A549 (cell line): Measurements from ENCODE around the gene FXYD7. TPM values are rescaled to one million over a fixed set of nuclear protein-coding genes. Genes with fewer than 3 reads are reported as not detected.
A peak's percentile ranks its signal among the peaks of the same experiment; 100 is the strongest.

Experiments used
- ATAC-seq, 2 experiments: fragments of 200-7000 bp in 1 of 2; fragments of >200 bp in 1 of 2; cut with Nextera tagmentation in 1 of 2; cut with Tn5 transposase in 1 of 2; 3 replicates each; pipeline versions ENCODE4 v1.8.0 to v1.9.1; 2018 to 2020; ENCODE audit warnings: mild to moderate bottlenecking in 1 of 2, moderate library complexity in 1 of 2
- CTCF ChIA-PET: fragments of 300-600 bp; sonication (Branson Sonifier 250); formaldehyde crosslinking; extraction: SDS; loops from one replicate; lab custom pipeline; 2021; ENCODE audit warnings: antibody characterized with exemption, inconsistent platforms; lab: Yijun Ruan, JAX
- POLR2A ChIA-PET: fragments of 350-600 bp; formaldehyde crosslinking; extraction: SDS; loops from one replicate; lab custom pipeline; 2021; ENCODE audit warnings: antibody characterized with exemption, inconsistent platforms; lab: Yijun Ruan, JAX
- DNase-seq, 2 experiments: peaks; one replicate each; pipeline versions ENCODE4 v3.0.0 to v3.0.0-alpha.2; 2011 to 2016; ENCODE audit warnings: low read depth in 1 of 2, low spot score in 1 of 2
- FAIRE-seq: peaks from 2 replicates; lab custom pipeline; 2011; peaks lifted over from hg19 to GRCh38; lab: Jason Lieb, UNC
- H3K27ac ChIP-seq, 2 experiments: fragments of >200 bp; sonication (Bioruptor Twin); formaldehyde crosslinking; 3 replicates each; pipeline ENCODE4 v1.5.1; 2016 to 2017
- H3K4me1 ChIP-seq: fragments of >200 bp; sonication (Bioruptor Twin); formaldehyde crosslinking; 3 replicates; pipeline ENCODE4 v1.6.1; 2016
- H3K4me2 ChIP-seq: fragments of >200 bp; sonication (Bioruptor Twin); formaldehyde crosslinking; 3 replicates; pipeline ENCODE4 v1.6.1; 2016
- H3K4me3 ChIP-seq: fragments of >200 bp; sonication (Bioruptor Twin); formaldehyde crosslinking; 3 replicates; pipeline ENCODE4 v1.5.1; 2016
- H3K9me3 ChIP-seq: fragments of >200 bp; sonication (Bioruptor Twin); formaldehyde crosslinking; 3 replicates; pipeline ENCODE4 v1.6.1; 2016
- CBX8 ChIP-seq: fragments of 200-600 bp; sonication (generic); IDR thresholded peaks from 2 replicates; pipeline ENCODE4 v1.6.1; 2016
- CHD4 ChIP-seq: fragments of 200-600 bp; sonication (generic); IDR thresholded peaks from 2 replicates; pipeline ENCODE4 v1.6.1; 2016; ENCODE audit warnings: antibody characterized with exemption, mild to moderate bottlenecking, borderline replicate concordance
- CTCF ChIP-seq: fragments of >200 bp; sonication (Bioruptor Twin); formaldehyde crosslinking; IDR thresholded peaks from 3 replicates; pipeline ENCODE4 v1.5.1; 2016
- EHF ChIP-seq: fragments of 250-450 bp; sonication (Bioruptor Pico); IDR thresholded peaks from 2 replicates; pipeline ENCODE4 v1.5.0; 2020; ENCODE audit warnings: mild to moderate bottlenecking
- ELK1 ChIP-seq: fragments of 150-350 bp; IDR thresholded peaks from 2 replicates; pipeline ENCODE4 v1.6.1; 2014; ENCODE audit warnings: low read depth, mild to moderate bottlenecking, low read length
- FOSB ChIP-seq: fragments of 250-450 bp; sonication (Bioruptor Pico); IDR thresholded peaks from 2 replicates; pipeline ENCODE4 v1.5.0; 2020; ENCODE audit warnings: mild to moderate bottlenecking, moderate library complexity
- FOSL2 ChIP-seq, 2 experiments: fragments of 450-650 bp in 1 of 2; fragments of >200 bp in 1 of 2; sonication (Bioruptor Twin) in 1 of 2; formaldehyde crosslinking; IDR thresholded peaks; 2 replicates each; pipeline versions ENCODE4 v1.5.0 to v1.6.1; 2016 to 2020; ENCODE audit warnings: mild to moderate bottlenecking in 1 of 2, moderate library complexity in 1 of 2
- GATA3 ChIP-seq: IDR thresholded peaks from 2 replicates; pipeline ENCODE4 v1.6.1; 2012; ENCODE audit warnings: borderline replicate concordance
- HEYL ChIP-seq: fragments of 250-450 bp; sonication (Bioruptor Pico); IDR thresholded peaks from 2 replicates; pipeline ENCODE4 v1.8.0; 2021; ENCODE audit warnings: mild to moderate bottlenecking, moderate library complexity
- HMGXB4 ChIP-seq: fragments of 250-450 bp; sonication (Bioruptor Pico); IDR thresholded peaks from 2 replicates; pipeline ENCODE4 v1.5.0; 2021; ENCODE audit warnings: mild to moderate bottlenecking, moderate library complexity, borderline replicate concordance
- HOXB13 ChIP-seq: fragments of 250-450 bp; sonication (Bioruptor Pico); IDR thresholded peaks from 2 replicates; pipeline ENCODE4 v1.5.0; 2020; ENCODE audit warnings: low read depth, mild to moderate bottlenecking, moderate library complexity
- JUNB ChIP-seq: fragments of >200 bp; sonication (Bioruptor Twin); formaldehyde crosslinking; IDR thresholded peaks from 2 replicates; pipeline ENCODE4 v1.6.1; 2016
- KDM1A ChIP-seq: fragments of 200-600 bp; sonication (generic); IDR thresholded peaks from 2 replicates; pipeline ENCODE4 v1.6.1; 2016; ENCODE audit warnings: low read depth, mild to moderate bottlenecking
- MAFK ChIP-seq: fragments of 450-650 bp; IDR thresholded peaks from 2 replicates; pipeline ENCODE4 v1.6.1; 2014; ENCODE audit not compliant: partially characterized antibody
- MYC ChIP-seq: IDR thresholded peaks from 2 replicates; pipeline ENCODE4 v1.6.1; 2012; ENCODE audit warnings: mild to moderate bottlenecking, inconsistent platforms, low read length, improper control_type of control experiment, borderline replicate concordance
- NFE2L2 ChIP-seq: fragments of 150-350 bp; conservative IDR thresholded peaks from 2 replicates; pipeline ENCODE4 v1.6.1; 2014; ENCODE audit warnings: low read length
- PHF8 ChIP-seq: fragments of 200-600 bp; sonication (generic); IDR thresholded peaks from 2 replicates; pipeline ENCODE4 v1.6.1; 2016; ENCODE audit warnings: low read depth, mild to moderate bottlenecking, antibody characterized with exemption, moderate library complexity, borderline replicate concordance
- POLR2AphosphoS2 ChIP-seq: conservative IDR thresholded peaks from 2 replicates; pipeline ENCODE4 v1.6.1; 2012; ENCODE audit warnings: low read length, improper control_type of control experiment, inconsistent platforms
- RAD21 ChIP-seq, 2 experiments: fragments of >200 bp in 1 of 2; sonication (Bioruptor Twin) in 1 of 2; formaldehyde crosslinking in 1 of 2; IDR thresholded peaks in 1 of 2; conservative IDR thresholded peaks in 1 of 2; 2 replicates in 1 of 2; 3 replicates in 1 of 2; pipeline ENCODE4 v1.6.1; 2012 to 2018; ENCODE audit warnings: inconsistent platforms in 1 of 2
- RARB ChIP-seq: fragments of 250-450 bp; sonication (Bioruptor Pico); IDR thresholded peaks from 2 replicates; pipeline ENCODE4 v1.8.0; 2021; ENCODE audit warnings: mild to moderate bottlenecking, moderate library complexity
- REST ChIP-seq: fragments of 200-600 bp; sonication (generic); IDR thresholded peaks from 2 replicates; pipeline ENCODE4 v1.6.1; 2016; ENCODE audit warnings: antibody characterized with exemption, mild to moderate bottlenecking, moderate library complexity
- SREBF2 ChIP-seq: fragments of 450-650 bp; IDR thresholded peaks from 2 replicates; pipeline ENCODE4 v1.6.1; 2014; ENCODE audit warnings: mild to moderate bottlenecking, moderate library complexity
- TFCP2L1 ChIP-seq: fragments of 250-450 bp; sonication (Bioruptor Pico); IDR thresholded peaks from 2 replicates; pipeline ENCODE4 v1.5.0; 2021; ENCODE audit warnings: mild to moderate bottlenecking
- USF2 ChIP-seq: fragments of 450-650 bp; IDR thresholded peaks from 2 replicates; pipeline ENCODE4 v1.6.1; 2014; ENCODE audit warnings: antibody characterized with exemption
- ZC3H11A ChIP-seq: fragments of 450-650 bp; IDR thresholded peaks from 2 replicates; pipeline ENCODE4 v1.6.1; 2014; ENCODE audit warnings: antibody characterized with exemption, mild to moderate bottlenecking
- ZSCAN20 ChIP-seq: fragments of 250-450 bp; sonication (Bioruptor Pico); IDR thresholded peaks from 2 replicates; pipeline ENCODE4 v1.8.0; 2022; ENCODE audit warnings: mild to moderate bottlenecking, moderate library complexity
- WGBS: methylation state at CpG from one replicate; pipeline ENCODE4 v1.1.6; 2017; ENCODE audit errors: missing lambda C conversion rate; 5-methylcytosine and 5-hydroxymethylcytosine counted together
- polyA plus RNA-seq, 4 experiments: library from polyadenylated mRNA; depleted of rRNA in 3 of 4; stranded (reverse); fragments of >200 nt; fragmentation: RNase III in 1 of 4; extraction: RNeasy Plus Mini Kit Qiagen cat#74134 plus additional on column Dnase treatment in 1 of 4; gene quantifications; 2 replicates in 3 of 4; 3 replicates in 1 of 4; pipeline ENCODE4 v1.2.3, GENCODE V29; 2011 to 2017

The FXYD7 gene
- polyA plus RNA-seq, 2 of the 4 experiments (the other 2 are of a cell fraction), result not detected

GRCh38 chr19:35106898-35107541 lies 36.0 kb upstream of the FXYD7 start:
- ChIA-PET CTCF (interaction anchor here (1.0 to 3.7 kb wide), 10 partner anchors 8 to 63 kb away, joined by 3 to 29 read pairs (median 6); partner anchors contain the start of gene LGI4), POLR2A (interaction anchor here (0.6 kb wide), 1 partner anchor 794 kb away, joined by 6 read pairs; no protein-coding TSS in a partner anchor)
- no peak for TF ChIP-seq CBX8
- no peak for TF ChIP-seq NFE2L2
- no peak for TF ChIP-seq FOSB (CRISPR knock-in tag)
- no peak for TF ChIP-seq HEYL (CRISPR knock-in tag)
- TF ChIP-seq EHF (CRISPR knock-in tag), result no peak
- no peak for TF ChIP-seq FOSL2 (IDR thresholded peaks at IDR 0.05)
- no peak for TF ChIP-seq FOSL2 (CRISPR knock-in tag; IDR thresholded peaks at IDR 0.05)
- no peak for TF ChIP-seq RAD21 (conservative IDR thresholded peaks at IDR 0.05 in 1 of 2, IDR thresholded peaks at IDR 0.05 in 1 of 2)
- no peak for TF ChIP-seq ZSCAN20 (CRISPR knock-in tag)
- TF ChIP-seq TFCP2L1 (CRISPR knock-in tag), result no peak
- TF ChIP-seq HMGXB4 (CRISPR knock-in tag), result no peak
- TF ChIP-seq JUNB, result no peak
- TF ChIP-seq CTCF, result no peak
- TF ChIP-seq SREBF2, result no peak
- no peak for TF ChIP-seq USF2
- TF ChIP-seq POLR2AphosphoS2, result no peak
- ATAC-seq, result no peak
- Histone ChIP-seq H3K4me3 (no peak overlapping the region), H3K9me3 (peaks cover 6% of the 10 kb centered on the region; the same call in 1 of the 3 replicates), H3K4me1 (peaks cover 6% of the 10 kb centered on the region; the same call in 1 of the 3 replicates), H3K4me2 (no peak overlapping the region), H3K27ac (no peak overlapping the region)
- DNase-seq, result no peak
- 51% methylated on average over 2 of the region's 2 CpGs for WGBS
- peak; percentile 7 for FAIRE-seq

- DNase-seq (peak in 1 of 2 experiments; percentile 55), FAIRE-seq (no peak), ATAC-seq (no peak)
- WGBS, result 2% methylated on average over 5 of the region's 5 CpGs
- Histone ChIP-seq H3K4me3 (no peak overlapping the region), H3K4me2 (no peak overlapping the region), H3K9me3 (peaks cover 6% of the 10 kb centered on the region; the same call in 1 of the 3 replicates), H3K4me1 (peaks cover 6% of the 10 kb centered on the region; the same call in 1 of the 3 replicates), H3K27ac (no peak overlapping the region)
- ChIA-PET POLR2A (no interaction called here), CTCF (interaction anchor here (1.0 to 3.7 kb wide), 7 partner anchors 8 to 63 kb away, joined by 3 to 29 read pairs (median 5); partner anchors contain the start of gene LGI4)
- no peak for TF ChIP-seq GATA3
- TF ChIP-seq MYC, result no peak
- TF ChIP-seq POLR2AphosphoS2, result no peak
- TF ChIP-seq ZC3H11A, result no peak
- no peak for TF ChIP-seq KDM1A
- no peak for TF ChIP-seq MAFK
- no peak for TF ChIP-seq PHF8
- 0 out of 2 replicates have a peak, but pooled peaks have one; percentile 40 for TF ChIP-seq CHD4
- TF ChIP-seq ELK1, result no peak
- TF ChIP-seq HOXB13 (CRISPR knock-in tag), result no peak
- no peak for TF ChIP-seq REST
- no peak for TF ChIP-seq FOSL2 (IDR thresholded peaks at IDR 0.05)
- TF ChIP-seq FOSL2 (CRISPR knock-in tag; IDR thresholded peaks at IDR 0.05), result 0 out of 2 replicates have a peak, but pooled peaks have one; percentile 23
- TF ChIP-seq RARB (CRISPR knock-in tag), result no peak
- no peak for TF ChIP-seq FOSB (CRISPR knock-in tag)
Measured at GRCh38 chr19:35107545-35107944, 35.5 kb upstream of the FXYD7 start.
